Urinary bladder (tissue), 4 donors: ENCODE data around the gene SLC27A5. TPM values are rescaled to one million over a fixed set of nuclear protein-coding genes. Genes with fewer than 3 reads are reported as not detected.
"Not testable (repeated sequence)": the region's sequence is repeated elsewhere in the genome, so short reads cannot be mapped to it uniquely, and the experiment has no call there.

ENCODE experiments used
- DNase-seq: peaks from one replicate; pipeline ENCODE4 v3.0.0-alpha.2; 2015; ENCODE audit errors: extremely low spot score
- H3K27ac ChIP-seq: one replicate; pipeline ENCODE4 v1.5.1; 2013; ENCODE audit warnings: low read depth, mild to moderate bottlenecking, moderate library complexity
- H3K36me3 ChIP-seq: one replicate; pipeline ENCODE4 v1.6.1; 2013; ENCODE audit warnings: mild to moderate bottlenecking, moderate library complexity; ENCODE audit not compliant: insufficient read depth
- H3K4me1 ChIP-seq: one replicate; pipeline ENCODE4 v1.6.1; 2013; ENCODE audit warnings: mild to moderate bottlenecking, moderate library complexity; ENCODE audit not compliant: insufficient read depth
- H3K4me3 ChIP-seq: one replicate; pipeline ENCODE4 v1.5.1; 2013; ENCODE audit warnings: low read depth, low read length
- whole genome bisulfite sequencing: extraction: QIAGEN DNeasy Blood & Tissue Kit; methylation state at CpG from one replicate; pipeline ENCODE4 v1.1.7; 2013; 5-methylcytosine and 5-hydroxymethylcytosine counted together
- polyA plus RNA-seq: library from polyadenylated mRNA; stranded (reverse); fragments of 200-250 nt; gene quantifications from one replicate; pipeline ENCODE4 v1.2.3, GENCODE V29; 2013
- total RNA-seq: library from RNA; depleted of rRNA; stranded (reverse); fragments of >200 nt; gene quantifications from one replicate; pipeline ENCODE4 v1.2.3, GENCODE V29; 2014
- donor health status: healthy with polysubstance abuse.
- donor health status: healthy.

SLC27A5 gene
- total and polyA plus RNA-seq, 2 donors: 3.5 to 16.8 TPM

- Histone ChIP-seq H3K4me1 (peaks cover 5% of the 10 kb centered on the region), H3K36me3 (peaks cover 6% of the 10 kb centered on the region), H3K27ac (no peak overlapping the region), H3K4me3 (peak overlapping the region; percentile 97)
- no peak for DNase-seq
- 7% methylated on average over 21 of the region's 21 CpGs for WGBS
Observed at GRCh38 chr19:58545286-58546018, 33.7 kb upstream of the SLC27A5 start.

GRCh38 chr19:58544591-58545285 is 32.9 kb upstream of the SLC27A5 start:
- H3K4me3 ChIP-seq: peak overlapping the region; percentile 97
- peaks cover 6% of the 10 kb centered on the region for H3K36me3 ChIP-seq
- WGBS: under 1% methylated on average over 91 of the region's 92 CpGs
- no peak for DNase-seq
- H3K4me1 ChIP-seq: peaks cover 5% of the 10 kb centered on the region
- H3K27ac ChIP-seq: peak overlapping the region; percentile 86

- DNase-seq: peak; percentile 98
- Histone ChIP-seq H3K27ac (peak within 1 kb of the TSS; percentile 97), H3K4me1 (peaks cover 5% of the 10 kb centered on the region), H3K36me3 (peaks cover 4% of the 10 kb centered on the region), H3K4me3 (peak within 1 kb of the TSS; percentile 97)
- under 1% methylated on average over 73 of the region's 73 CpGs for WGBS
Observed at GRCh38 chr19:58543826-58544590, 32.2 kb upstream of the SLC27A5 start, which contains the start of gene TRIM28. TRIM28 (plus strand) TSS chr19:58544064; CDS start chr19:58544758, 694 bp downstream.

- 81% methylated on average over 18 of the region's 18 CpGs for WGBS
- peak overlapping the region; percentile 86 for H3K27ac ChIP-seq
- not testable (repeated sequence) for DNase-seq, H3K36me3 ChIP-seq, H3K4me1 ChIP-seq, H3K4me3 ChIP-seq
Observed at GRCh38 chr19:58542641-58543372, 31.0 kb upstream of the SLC27A5 start.

GRCh38 chr19:58539169-58539559 is 27.4 kb upstream of the SLC27A5 start:
- not testable (repeated sequence) for H3K4me1 ChIP-seq, H3K27ac ChIP-seq, DNase-seq, H3K4me3 ChIP-seq, H3K36me3 ChIP-seq

GRCh38 chr19:58538257-58539168 is 26.7 kb upstream of the SLC27A5 start:
- Histone ChIP-seq H3K4me1 (peaks cover 2% of the 10 kb centered on the region), H3K4me3 (peak overlapping the region; percentile 14), H3K27ac (peak overlapping the region; percentile 14), H3K36me3 (no peaks in the 10 kb centered on the region)
- DNase-seq: no peak
- WGBS: 3% methylated on average over 55 of the region's 55 CpGs

GRCh38 chr19:58536852-58537798 is 25.3 kb upstream of the SLC27A5 start:
- Histone ChIP-seq H3K36me3 (no peaks in the 10 kb centered on the region), H3K27ac (no peak overlapping the region), H3K4me3 (no peak overlapping the region), H3K4me1 (peaks cover 2% of the 10 kb centered on the region)
- no peak for DNase-seq
- WGBS: 91% methylated on average over 8 of the region's 8 CpGs

- Histone ChIP-seq H3K4me1 (peaks cover 2% of the 10 kb centered on the region), H3K4me3 (no peak overlapping the region), H3K27ac (no peak overlapping the region), H3K36me3 (no peaks in the 10 kb centered on the region)
- 87% methylated on average over 3 of the region's 3 CpGs for WGBS
- no peak for DNase-seq
Observed at GRCh38 chr19:58535857-58536256, 24.1 kb upstream of the SLC27A5 start.

GRCh38 chr19:58531034-58531840 is 19.4 kb upstream of the SLC27A5 start:
- H3K4me3 ChIP-seq: no peak overlapping the region
- WGBS: 60% methylated on average over 10 of the region's 10 CpGs
- H3K27ac ChIP-seq: no peak overlapping the region

GRCh38 chr19:58529405-58529804 is 17.6 kb upstream of the SLC27A5 start:
- H3K36me3 ChIP-seq: no peaks in the 10 kb centered on the region
- WGBS: 76% methylated on average over 3 of the region's 3 CpGs
- no peak for DNase-seq
- H3K4me3 ChIP-seq: no peak overlapping the region
- H3K27ac ChIP-seq: no peak overlapping the region
- H3K4me1 ChIP-seq: no peaks in the 10 kb centered on the region

More at GRCh38 chr19:58531034-58531840, 19.4 kb upstream of the SLC27A5 start:
- H3K36me3 ChIP-seq: no peaks in the 10 kb centered on the region
- H3K4me1 ChIP-seq: no peaks in the 10 kb centered on the region
- DNase-seq: no peak

GRCh38 chr19:58522709-58523108 is 10.9 kb upstream of the SLC27A5 start:
- H3K36me3 ChIP-seq: no peaks in the 10 kb centered on the region
- H3K4me3 ChIP-seq: no peak overlapping the region
- 81% methylated on average over 3 of the region's 3 CpGs for WGBS
- H3K27ac ChIP-seq: no peak overlapping the region
- no peaks in the 10 kb centered on the region for H3K4me1 ChIP-seq
- DNase-seq: no peak
